ENCODE data around the gene ZMYND8.

DNA sequence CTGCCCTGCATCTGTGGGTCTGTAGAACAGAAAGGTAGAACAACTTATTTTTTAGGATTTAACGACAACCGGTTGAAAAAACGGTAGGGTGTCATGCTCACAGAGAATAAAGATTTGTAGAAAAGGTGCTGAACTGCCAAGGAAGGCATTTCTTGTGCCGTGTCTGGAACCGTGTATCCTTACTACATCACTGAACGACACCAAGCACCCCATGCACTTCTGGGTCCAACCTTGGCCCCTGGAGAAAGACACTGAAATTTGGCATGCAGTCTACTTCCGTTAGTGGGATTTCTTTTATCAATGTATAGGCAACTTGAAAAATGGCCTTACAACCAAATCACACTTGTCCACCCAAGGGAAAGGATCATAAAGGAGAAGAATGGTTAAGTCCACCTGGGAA is 145.5 kb downstream of the ZMYND8 start:
- TF ChIP-seq, protein P1, sequence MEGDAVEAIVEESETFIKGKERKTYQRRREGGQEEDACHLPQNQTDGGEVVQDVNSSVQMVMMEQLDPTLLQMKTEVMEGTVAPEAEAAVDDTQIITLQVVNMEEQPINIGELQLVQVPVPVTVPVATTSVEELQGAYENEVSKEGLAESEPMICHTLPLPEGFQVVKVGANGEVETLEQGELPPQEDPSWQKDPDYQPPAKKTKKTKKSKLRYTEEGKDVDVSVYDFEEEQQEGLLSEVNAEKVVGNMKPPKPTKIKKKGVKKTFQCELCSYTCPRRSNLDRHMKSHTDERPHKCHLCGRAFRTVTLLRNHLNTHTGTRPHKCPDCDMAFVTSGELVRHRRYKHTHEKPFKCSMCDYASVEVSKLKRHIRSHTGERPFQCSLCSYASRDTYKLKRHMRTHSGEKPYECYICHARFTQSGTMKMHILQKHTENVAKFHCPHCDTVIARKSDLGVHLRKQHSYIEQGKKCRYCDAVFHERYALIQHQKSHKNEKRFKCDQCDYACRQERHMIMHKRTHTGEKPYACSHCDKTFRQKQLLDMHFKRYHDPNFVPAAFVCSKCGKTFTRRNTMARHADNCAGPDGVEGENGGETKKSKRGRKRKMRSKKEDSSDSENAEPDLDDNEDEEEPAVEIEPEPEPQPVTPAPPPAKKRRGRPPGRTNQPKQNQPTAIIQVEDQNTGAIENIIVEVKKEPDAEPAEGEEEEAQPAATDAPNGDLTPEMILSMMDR (IDR thresholded peaks at IDR 0.05; ENCODE audit: low read length): no peak
- no peak for TF ChIP-seq EZH2 (IDR thresholded peaks at IDR 0.05; ENCODE audit: borderline replicate concordance, low read length)

All from OCI-LY1 (cell line).